NT2/D1 (cell line): ENCODE results near the gene ITGAL.
"Not testable (repeated sequence)": the region's sequence is repeated elsewhere in the genome, so short reads cannot be mapped to it uniquely, and the experiment has no call there.

Source experiments
- DNase-seq: peaks from one replicate; pipeline ENCODE4 v3.0.0-alpha.2; 2011; ENCODE audit warnings: low read depth, low spot score
- H3K27me3 ChIP-seq: 2 replicates; pipeline ENCODE4 v1.6.0; 2011; ENCODE audit warnings: mild to moderate bottlenecking; ENCODE audit not compliant: insufficient read length, insufficient read depth
- H3K36me3 ChIP-seq: 2 replicates; pipeline ENCODE4 v1.6.1; 2011; ENCODE audit warnings: mild to moderate bottlenecking, low read length, mixed read lengths; ENCODE audit not compliant: insufficient read depth, insufficient read length
- H3K4me1 ChIP-seq: 2 replicates; pipeline ENCODE4 v1.5.1; 2011; ENCODE audit not compliant: insufficient read depth, insufficient read length
- H3K4me3 ChIP-seq: 2 replicates; pipeline ENCODE4 v1.5.1; 2011; ENCODE audit warnings: low read depth; ENCODE audit not compliant: insufficient read length
- H3K9ac ChIP-seq: 2 replicates; pipeline ENCODE4 v1.6.0; 2011; ENCODE audit warnings: low read depth; ENCODE audit not compliant: insufficient read length
- H3K9me3 ChIP-seq: 2 replicates; pipeline ENCODE4 v1.5.1; 2011; ENCODE audit warnings: mild to moderate bottlenecking, low read length; ENCODE audit not compliant: insufficient read depth
- SUZ12 ChIP-seq: IDR thresholded peaks from 2 replicates; pipeline ENCODE4 v1.6.1; 2011; ENCODE audit not compliant: insufficient read length, insufficient read depth; ENCODE audit errors: extremely low read depth
- YY1 ChIP-seq: IDR thresholded peaks from 2 replicates; pipeline ENCODE4 v1.6.1; 2011; ENCODE audit not compliant: insufficient read length, insufficient read depth
- ZNF274 ChIP-seq: IDR thresholded peaks from 2 replicates; pipeline ENCODE4 v1.6.1; 2011; ENCODE audit warnings: mild to moderate bottlenecking, low read depth, low read length

Gene ITGAL

DNA sequence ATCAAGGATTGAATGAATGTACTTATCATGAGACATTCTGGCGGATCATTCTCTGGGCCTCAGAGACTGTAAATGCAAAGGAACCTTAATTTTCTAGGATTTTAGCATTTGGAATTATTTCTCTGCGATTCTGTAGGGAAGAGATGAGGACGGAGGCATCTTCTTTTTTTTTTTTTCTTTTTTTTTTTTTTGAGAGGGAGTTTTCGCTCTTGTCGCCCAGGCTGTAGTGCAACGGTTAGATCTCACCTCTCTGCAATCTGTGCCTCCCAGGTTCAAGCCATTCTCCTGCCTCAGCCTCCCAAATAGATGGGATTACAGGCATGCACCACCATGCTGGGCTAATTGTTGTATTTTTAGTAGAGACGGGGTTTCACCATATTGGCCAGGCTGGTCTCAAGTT lies 2.1 kb downstream of the ITGAL start:
- Histone ChIP-seq H3K4me3 (no peak overlapping the region), H3K9me3 (no peaks in the 10 kb centered on the region), H3K9ac (no peak overlapping the region), H3K27me3 (peaks cover 5% of the 10 kb centered on the region), H3K36me3 (no peaks in the 10 kb centered on the region), H3K4me1 (peaks cover 5% of the 10 kb centered on the region)
- DNase-seq: no peak
- no peak for TF ChIP-seq ZNF274
- no peak for TF ChIP-seq YY1
- TF ChIP-seq SUZ12: no peak

DNA sequence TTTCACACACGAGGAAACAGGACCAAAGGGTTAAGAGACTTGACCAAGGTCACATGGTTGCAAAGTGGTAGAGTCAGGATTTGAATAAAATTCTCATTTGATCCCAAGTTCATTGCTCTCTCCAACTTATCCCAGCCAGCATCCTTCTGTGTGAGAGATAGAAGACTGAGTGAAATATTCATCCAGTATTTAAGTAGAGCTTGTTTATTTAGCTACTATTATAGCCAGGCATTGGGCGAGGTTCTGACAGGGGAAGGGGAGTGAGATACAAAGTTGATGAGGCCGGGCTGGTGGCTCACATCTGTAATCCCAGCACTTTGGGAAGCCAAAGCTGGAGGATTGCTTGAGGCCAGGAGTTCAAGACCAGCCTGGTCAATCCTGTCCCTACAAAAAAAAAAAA lies 4.4 kb downstream of the ITGAL start:
- Histone ChIP-seq H3K27me3 (peaks cover 5% of the 10 kb centered on the region), H3K9me3 (no peaks in the 10 kb centered on the region), H3K9ac (no peak overlapping the region), H3K4me3 (no peak overlapping the region), H3K4me1 (peaks cover 5% of the 10 kb centered on the region), H3K36me3 (no peaks in the 10 kb centered on the region)
- TF ChIP-seq ZNF274 (no peak), YY1 (no peak), SUZ12 (no peak)
- no peak for DNase-seq

DNA sequence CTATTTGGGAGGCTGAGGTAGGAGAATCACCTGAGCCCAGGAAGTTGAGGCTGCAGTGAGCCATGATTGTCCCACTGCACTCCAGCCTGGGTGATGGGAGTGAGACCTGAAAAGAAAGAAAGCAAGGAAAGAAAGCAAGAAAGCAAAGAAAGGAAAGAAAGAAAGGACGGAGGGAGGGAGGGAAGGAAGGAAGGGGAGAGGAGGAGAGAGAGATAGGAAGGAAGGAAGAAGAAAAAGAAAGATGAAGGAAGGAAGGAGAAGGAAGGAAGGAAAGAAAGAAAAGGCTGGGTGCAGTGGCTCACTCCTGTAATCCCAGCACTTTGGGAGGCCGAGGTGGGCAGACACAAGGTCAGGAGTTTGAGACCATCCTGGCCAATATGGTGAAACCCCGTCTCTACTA lies 5.2 kb downstream of the ITGAL start:
- not testable (repeated sequence) for DNase-seq, H3K4me3 ChIP-seq, H3K4me1 ChIP-seq, H3K9ac ChIP-seq, H3K9me3 ChIP-seq, H3K27me3 ChIP-seq, H3K36me3 ChIP-seq

DNA sequence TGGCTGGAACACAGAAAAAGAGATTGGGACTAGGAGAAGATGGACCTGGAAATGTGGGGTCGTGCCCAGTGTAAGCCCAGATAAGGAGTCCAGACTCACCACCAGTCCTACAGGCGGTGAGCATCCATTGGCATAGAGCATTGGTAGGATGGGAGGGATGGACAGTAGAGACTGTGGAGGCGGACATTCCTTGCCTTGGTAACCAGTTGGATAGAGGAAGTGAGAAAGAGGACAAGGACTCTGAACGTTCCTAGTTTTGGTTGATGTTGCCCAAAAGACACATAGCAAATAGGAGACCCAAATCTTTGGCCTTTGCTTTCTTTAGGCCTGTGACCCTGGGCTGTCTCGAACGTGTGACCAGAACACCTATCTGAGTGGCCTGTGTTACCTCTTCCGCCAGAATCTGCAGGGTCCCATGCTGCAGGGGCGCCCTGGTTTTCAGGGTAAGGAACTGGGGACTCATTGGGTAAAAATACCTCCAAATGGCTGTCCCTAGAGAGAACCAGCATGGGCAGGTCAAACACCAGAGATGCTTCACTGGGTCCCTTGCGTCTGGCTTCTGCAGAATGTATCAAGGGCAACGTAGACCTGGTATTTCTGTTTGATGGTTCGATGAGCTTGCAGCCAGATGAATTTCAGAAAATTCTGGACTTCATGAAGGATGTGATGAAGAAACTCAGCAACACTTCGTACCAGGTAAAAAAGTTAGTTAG lies 6.4 kb downstream of the ITGAL start:
- DNase-seq: no peak
- no peaks in the 10 kb centered on the region for H3K9me3 ChIP-seq
- TF ChIP-seq YY1 (no peak), ZNF274 (no peak), SUZ12 (no peak)
- H3K4me3 ChIP-seq: no peak overlapping the region
- H3K36me3 ChIP-seq: no peaks in the 10 kb centered on the region
- no peaks in the 10 kb centered on the region for H3K4me1 ChIP-seq
- H3K27me3 ChIP-seq: peaks cover 5% of the 10 kb centered on the region
- H3K9ac ChIP-seq: no peak overlapping the region

DNA sequence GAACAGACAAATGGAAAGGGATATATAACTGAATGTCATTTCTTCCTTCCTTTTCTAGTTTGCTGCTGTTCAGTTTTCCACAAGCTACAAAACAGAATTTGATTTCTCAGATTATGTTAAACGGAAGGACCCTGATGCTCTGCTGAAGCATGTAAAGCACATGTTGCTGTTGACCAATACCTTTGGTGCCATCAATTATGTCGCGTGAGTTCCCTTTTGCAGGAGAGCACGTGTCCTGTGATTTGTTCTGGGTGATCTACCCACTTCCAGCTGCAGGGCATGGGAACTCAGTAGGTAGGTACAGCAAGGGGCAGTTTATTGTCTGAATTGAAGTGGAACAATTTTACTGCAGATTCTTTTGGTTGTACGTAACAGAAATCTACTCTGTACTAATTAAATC lies 8.8 kb downstream of the ITGAL start:
- H3K36me3 ChIP-seq: no peaks in the 10 kb centered on the region
- no peak for DNase-seq

DNA sequence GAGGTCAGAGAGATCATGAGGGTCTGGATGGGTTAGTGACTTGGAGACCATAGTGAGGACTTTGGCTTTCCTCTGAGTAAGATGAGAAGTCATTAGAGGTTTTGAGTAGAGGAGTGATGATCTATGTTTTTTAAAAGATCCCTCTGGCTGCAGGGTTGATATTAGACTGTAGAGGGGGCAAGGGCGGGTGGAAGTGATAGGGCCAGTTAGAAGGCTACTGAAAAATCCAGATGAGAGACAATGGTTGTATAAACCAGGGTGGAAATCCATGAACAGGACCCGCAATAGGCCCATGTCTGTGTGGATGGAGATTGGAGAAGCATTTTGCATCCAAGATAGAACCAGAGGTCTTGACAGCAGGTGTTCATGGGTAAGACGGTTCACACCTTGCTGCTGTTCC lies 9.8 kb downstream of the ITGAL start:
- no peaks in the 10 kb centered on the region for H3K9me3 ChIP-seq
- H3K4me1 ChIP-seq: no peaks in the 10 kb centered on the region
- H3K27me3 ChIP-seq: peaks cover 5% of the 10 kb centered on the region
- TF ChIP-seq ZNF274 (no peak), SUZ12 (no peak), YY1 (no peak)
- no peak overlapping the region for H3K4me3 ChIP-seq
- DNase-seq: no peak
- H3K9ac ChIP-seq: no peak overlapping the region
- no peaks in the 10 kb centered on the region for H3K36me3 ChIP-seq

More for the DNA sequence above, 8.8 kb downstream of the ITGAL start:
- TF ChIP-seq YY1 (no peak), ZNF274 (no peak), SUZ12 (no peak)
- Histone ChIP-seq H3K4me1 (no peaks in the 10 kb centered on the region), H3K9ac (no peak overlapping the region), H3K9me3 (no peaks in the 10 kb centered on the region), H3K4me3 (no peak overlapping the region), H3K27me3 (peaks cover 5% of the 10 kb centered on the region)

DNA sequence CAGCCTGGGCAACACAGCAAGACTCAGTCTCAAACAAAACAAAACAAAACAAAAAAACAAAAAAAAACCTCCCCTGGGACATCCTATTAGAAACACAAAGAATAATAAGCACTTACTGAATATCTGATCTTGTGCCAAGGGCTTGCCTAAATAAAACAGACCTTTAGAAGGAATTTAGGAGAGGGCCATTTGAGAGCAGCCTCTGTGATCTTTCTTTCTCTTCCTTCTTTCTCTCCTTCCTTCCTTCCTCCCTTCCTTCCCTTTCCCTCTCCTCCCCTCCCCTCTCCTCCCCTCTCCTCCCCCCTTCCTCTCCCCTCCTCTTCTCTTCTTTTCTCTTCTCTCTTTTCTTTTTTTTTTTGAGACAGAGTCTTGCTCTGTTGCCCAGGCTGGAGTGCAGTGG lies 12.3 kb downstream of the ITGAL start:
- no peak for DNase-seq
- no peaks in the 10 kb centered on the region for H3K9me3 ChIP-seq
- TF ChIP-seq ZNF274 (no peak), YY1 (no peak), SUZ12 (no peak)
- H3K4me3 ChIP-seq: no peak overlapping the region
- no peak overlapping the region for H3K9ac ChIP-seq
- no peaks in the 10 kb centered on the region for H3K27me3 ChIP-seq
- peaks cover 5% of the 10 kb centered on the region for H3K4me1 ChIP-seq
- no peaks in the 10 kb centered on the region for H3K36me3 ChIP-seq
